Kidney (tissue), 14 donors: Measurements from ENCODE around the gene MYO10. TPM values are rescaled to one million over a fixed set of nuclear protein-coding genes. Genes with fewer than 3 reads are reported as not detected.

Source experiments
- DNase-seq, 5 donors: peaks; one replicate each; pipeline ENCODE4 v3.0.0-alpha.2; 2013 to 2020
- FAIRE-seq: peaks from 2 replicates; lab custom pipeline; 2012; peaks lifted over from hg19 to GRCh38; lab: Jason Lieb, UNC
- H3K27ac ChIP-seq, 2 donors: one replicate each; pipeline ENCODE4 v1.7.0; 2013; ENCODE audit warnings: low read depth in 2 of 2, low read length in 2 of 2, inconsistent platforms in 1 of 2
- H3K27me3 ChIP-seq: one replicate; pipeline ENCODE4 v1.7.1; 2013; ENCODE audit warnings: low read length, inconsistent platforms; ENCODE audit not compliant: control insufficient read depth, insufficient read depth
- H3K36me3 ChIP-seq, 3 donors: one replicate each; pipeline versions ENCODE4 v1.7.0 to v1.7.1; 2013; ENCODE audit warnings: low read length in 3 of 3, control low read depth in 1 of 3, inconsistent platforms in 1 of 3; ENCODE audit not compliant: insufficient read depth in 3 of 3, control insufficient read depth in 2 of 3
- H3K4me1 ChIP-seq, 3 donors: one replicate each; pipeline versions ENCODE4 v1.7.0 to v1.7.1; 2013; ENCODE audit warnings: low read length in 3 of 3, inconsistent platforms in 1 of 3, low read depth in 1 of 3; ENCODE audit not compliant: control insufficient read depth in 2 of 3, insufficient read depth in 2 of 3
- H3K4me3 ChIP-seq, 3 donors: one replicate each; pipeline versions ENCODE4 v1.7.0 to v1.8.1; 2013; ENCODE audit warnings: low read length in 3 of 3, control low read depth in 1 of 3, inconsistent platforms in 1 of 3
- H3K9ac ChIP-seq, 3 donors: one replicate each; pipeline versions ENCODE4 v1.7.0 to v1.7.1; 2013; ENCODE audit warnings: low read length in 3 of 3, control low read depth in 1 of 3, inconsistent platforms in 1 of 3
- H3K9me3 ChIP-seq, 3 donors: one replicate each; pipeline versions ENCODE4 v1.7.0 to v1.7.1; 2013; ENCODE audit warnings: low read length in 3 of 3, control low read depth in 1 of 3, inconsistent platforms in 1 of 3; ENCODE audit not compliant: control insufficient read depth in 2 of 3, insufficient read depth in 1 of 3
- intact Hi-C: fragments of 100-400 bp; cut with DNase I; formaldehyde crosslinking; loops from one replicate; pipeline ENCODE4 v1.11.1; 2022
- polyA plus RNA-seq: library from polyadenylated mRNA; stranded (reverse); fragments of 350-450 nt; fragmentation: Illumina TruSeq; extraction: RNeasy Lipid Tissue Mini Kit (QIAGEN cat#74804); gene quantifications from one replicate; pipeline ENCODE4 v1.2.3, GENCODE V29; 2014; ENCODE audit warnings: low read depth, low replicate concordance; ENCODE audit not compliant: insufficient read depth
- total RNA-seq: library from RNA; stranded (reverse); fragmentation: NEBNext Ultra II Directional; extraction: Animal tissue kit (Norgen Biotek cat#: 25700); gene quantifications from one replicate; pipeline ENCODE4 v1.2.1, GENCODE V29; 2021
- TF ChIP-seq, protein P1 (sequence below): IDR thresholded peaks from 3 replicates; pipeline ENCODE4 v1.5.1; 2012; ENCODE audit warnings: mild to moderate bottlenecking, moderate library complexity, borderline replicate concordance; ENCODE audit not compliant: insufficient read depth; ENCODE audit errors: extremely low read depth
- donor health status: control.
- donor health status: control.
- donor health status: control.
- donor health status: control.
- donor health status: control.
- donor health status: DM: yes; HTN: yes; CAD: no.
- donor health status: Normal renal cell carcinoma (clear cell type).

MYO10 gene
- total and polyA plus RNA-seq, 2 donors from 2014 or later = 7.6 to 52.4 TPM

DNA sequence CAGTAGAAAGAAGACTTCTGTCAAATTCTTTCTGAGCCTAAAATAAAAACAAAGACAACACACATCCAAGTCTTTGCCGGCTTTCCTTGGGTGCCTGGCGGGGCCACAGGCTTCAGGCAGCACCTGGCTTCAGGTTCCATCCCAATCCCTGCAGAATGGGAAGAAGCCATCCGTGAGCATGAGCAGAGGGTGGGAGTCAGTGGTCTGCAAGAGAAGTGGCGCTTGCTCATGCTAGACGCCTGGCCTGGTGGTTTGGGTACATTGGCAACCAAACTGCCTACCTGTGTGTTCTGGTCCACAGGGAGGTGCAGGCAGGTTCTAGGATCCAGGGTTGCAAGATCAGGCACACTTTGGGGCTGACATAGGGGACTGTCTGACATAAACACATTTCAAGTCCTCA, 271.7 kb downstream of the MYO10 start:
- H3K4me1 ChIP-seq = peaks cover 0 to 11% (median 6%) of the 10 kb centered on the region in 3 donors
- TF ChIP-seq, protein P1, sequence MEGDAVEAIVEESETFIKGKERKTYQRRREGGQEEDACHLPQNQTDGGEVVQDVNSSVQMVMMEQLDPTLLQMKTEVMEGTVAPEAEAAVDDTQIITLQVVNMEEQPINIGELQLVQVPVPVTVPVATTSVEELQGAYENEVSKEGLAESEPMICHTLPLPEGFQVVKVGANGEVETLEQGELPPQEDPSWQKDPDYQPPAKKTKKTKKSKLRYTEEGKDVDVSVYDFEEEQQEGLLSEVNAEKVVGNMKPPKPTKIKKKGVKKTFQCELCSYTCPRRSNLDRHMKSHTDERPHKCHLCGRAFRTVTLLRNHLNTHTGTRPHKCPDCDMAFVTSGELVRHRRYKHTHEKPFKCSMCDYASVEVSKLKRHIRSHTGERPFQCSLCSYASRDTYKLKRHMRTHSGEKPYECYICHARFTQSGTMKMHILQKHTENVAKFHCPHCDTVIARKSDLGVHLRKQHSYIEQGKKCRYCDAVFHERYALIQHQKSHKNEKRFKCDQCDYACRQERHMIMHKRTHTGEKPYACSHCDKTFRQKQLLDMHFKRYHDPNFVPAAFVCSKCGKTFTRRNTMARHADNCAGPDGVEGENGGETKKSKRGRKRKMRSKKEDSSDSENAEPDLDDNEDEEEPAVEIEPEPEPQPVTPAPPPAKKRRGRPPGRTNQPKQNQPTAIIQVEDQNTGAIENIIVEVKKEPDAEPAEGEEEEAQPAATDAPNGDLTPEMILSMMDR = no peak
- no peaks in the 10 kb centered on the region for H3K9me3 ChIP-seq
- no peak overlapping the region for H3K9ac ChIP-seq
- peaks cover 0 to 22% (median 5%) of the 10 kb centered on the region in 3 donors for H3K36me3 ChIP-seq
- intact Hi-C loops = no loop called here
- no peak for FAIRE-seq
- no peaks in the 10 kb centered on the region for H3K27me3 ChIP-seq
- no peak overlapping the region for H3K4me3 ChIP-seq
- DNase-seq = no peak
- H3K27ac ChIP-seq = no peak overlapping the region

DNA sequence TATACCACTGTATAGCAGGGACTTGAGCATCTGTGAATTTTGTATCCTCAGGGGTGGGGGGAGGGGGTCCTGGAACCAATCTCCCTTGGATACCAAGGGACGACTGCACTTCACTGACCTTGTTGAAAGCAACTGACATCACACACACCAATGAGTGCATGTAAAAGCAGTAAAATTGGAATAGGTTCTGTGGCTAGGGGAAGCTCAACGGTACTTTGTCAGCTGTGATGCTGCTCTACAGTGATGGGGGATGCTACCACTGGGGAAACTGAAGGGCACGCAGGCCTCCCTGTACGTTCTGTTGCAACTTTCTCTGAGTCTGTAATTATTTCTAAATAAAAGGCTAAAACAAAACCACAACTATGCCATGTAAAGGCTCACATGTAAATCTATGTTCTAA, 272.2 kb downstream of the MYO10 start:
- no peak for FAIRE-seq
- intact Hi-C loops = no loop called here

DNA sequence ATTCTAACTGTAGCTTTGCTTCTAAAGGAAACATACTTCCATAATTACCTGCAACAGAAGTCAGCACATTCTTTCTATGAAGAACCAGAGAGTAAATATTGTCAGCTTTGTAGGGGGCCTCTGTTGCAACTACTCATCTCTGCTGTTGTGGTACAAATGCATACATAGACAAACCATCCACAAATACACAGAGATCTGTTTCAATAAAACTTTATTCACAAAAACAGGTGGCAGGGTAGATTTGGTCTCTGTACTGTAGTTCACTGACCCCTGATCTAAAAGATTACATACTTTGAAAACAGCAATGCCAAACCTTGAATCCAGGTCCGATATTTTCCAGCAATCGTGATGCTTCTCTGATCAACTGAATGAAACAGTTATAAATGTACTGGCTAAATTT, 274.4 kb downstream of the MYO10 start:
- intact Hi-C loops = no loop called here
- DNase-seq (no peak), FAIRE-seq (no peak)
- H3K36me3 ChIP-seq = peaks cover 0 to 4% (median 0%) of the 10 kb centered on the region in 3 donors
- H3K4me3 ChIP-seq = no peak overlapping the region
- peaks cover 0 to 10% (median 6%) of the 10 kb centered on the region in 3 donors for H3K4me1 ChIP-seq
- H3K9me3 ChIP-seq = no peaks in the 10 kb centered on the region
- H3K9ac ChIP-seq = no peak overlapping the region
- no peaks in the 10 kb centered on the region for H3K27me3 ChIP-seq
- no peak overlapping the region for H3K27ac ChIP-seq
- TF ChIP-seq, protein P1 = no peak

More for the DNA sequence above, 272.2 kb downstream of the MYO10 start:
- Histone ChIP-seq H3K36me3 (peaks cover 0 to 21% (median 5%) of the 10 kb centered on the region in 3 donors), H3K4me1 (peaks cover 0 to 11% (median 6%) of the 10 kb centered on the region in 3 donors), H3K27me3 (no peaks in the 10 kb centered on the region), H3K4me3 (no peak overlapping the region), H3K27ac (no peak overlapping the region), H3K9me3 (no peaks in the 10 kb centered on the region), H3K9ac (no peak overlapping the region)
- TF ChIP-seq, protein P1 = no peak
- DNase-seq = no peak

DNA sequence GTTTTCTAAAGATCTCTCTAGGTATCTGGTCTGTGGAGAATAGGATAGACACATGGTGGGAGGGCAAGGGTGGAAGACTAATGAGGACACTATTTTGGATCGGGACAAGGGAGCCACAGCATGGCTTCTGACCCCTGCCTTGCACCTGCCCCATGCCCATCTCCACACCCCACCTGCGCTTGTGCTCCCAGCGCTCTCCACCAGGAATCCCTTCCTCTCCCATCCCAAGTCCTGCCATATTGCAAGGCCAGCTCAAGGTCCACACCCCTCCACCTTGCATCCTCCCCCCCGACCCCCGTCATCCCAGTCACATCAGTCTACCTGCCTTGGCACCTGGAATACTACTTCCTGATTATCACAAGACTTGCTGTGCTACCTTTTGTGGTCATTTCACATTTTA, 275.1 kb downstream of the MYO10 start:
- FAIRE-seq = no peak
- Histone ChIP-seq H3K9ac (no peak overlapping the region), H3K4me3 (no peak overlapping the region), H3K4me1 (peaks cover 0 to 5% (median under 1%) of the 10 kb centered on the region in 3 donors), H3K27ac (no peak overlapping the region), H3K27me3 (no peaks in the 10 kb centered on the region), H3K9me3 (no peaks in the 10 kb centered on the region), H3K36me3 (peaks cover 0 to 4% (median 0%) of the 10 kb centered on the region in 3 donors)
- intact Hi-C loops = no loop called here
- TF ChIP-seq, protein P1 = no peak
- no peak for DNase-seq
